B cell (primary cell): Measurements from ENCODE around the gene MYO10.

Experiments
- CTCF ChIP-seq: fragments of 200-600 bp; IDR thresholded peaks from one replicate; pipeline ENCODE4 v1.8.0; 2022; ENCODE audit warnings: antibody characterized with exemption, mild to moderate bottlenecking
- EZH2 ChIP-seq: IDR thresholded peaks from 2 replicates; pipeline ENCODE4 v1.6.1; 2012; ENCODE audit warnings: borderline replicate concordance, low read depth, mild to moderate bottlenecking, moderate library complexity, low read length; ENCODE audit not compliant: insufficient read depth, poor library complexity, severe bottlenecking

GRCh38 chr5:16757146-16757545 is 178.9 kb downstream of the MYO10 start:
- TF ChIP-seq CTCF (no peak), EZH2 (no peak)
